HEK293 (cell line): ENCODE results near the gene DNASE2B.

Experiments
- CTCF ChIA-PET: fragments of 350-600 bp; formaldehyde crosslinking; extraction: SDS; loops from one replicate; lab custom pipeline; 2021; ENCODE audit warnings: antibody characterized with exemption; lab: Yijun Ruan, JAX
- POLR2A ChIA-PET: fragments of 300-600 bp; formaldehyde crosslinking; extraction: SDS; loops from one replicate; lab custom pipeline; 2020; ENCODE audit warnings: antibody characterized with exemption, inconsistent platforms; lab: Yijun Ruan, JAX
- H3K27ac ChIP-seq: fragments of 200-500 bp; sonication (Bioruptor generic); 2 replicates; pipeline ENCODE4 v1.5.1; 2014; ENCODE audit warnings: low read depth, low read length, control low read depth, inconsistent platforms; ENCODE audit errors: extremely low read depth
- H3K36me3 ChIP-seq, 2 experiments: fragments of 200-500 bp in 1 of 2; sonication (Bioruptor generic) in 1 of 2; 1 replicate in 1 of 2; 2 replicates in 1 of 2; pipeline ENCODE4 v1.5.1; 2014 to 2017; ENCODE audit warnings: inconsistent platforms in 2 of 2, low read length in 2 of 2; ENCODE audit not compliant: control insufficient read depth in 2 of 2, insufficient read depth in 1 of 2
- H3K4me1 ChIP-seq: fragments of 200-500 bp; sonication (Bioruptor generic); 2 replicates; pipeline ENCODE4 v1.5.1; 2014; ENCODE audit warnings: mild to moderate bottlenecking, low read length, inconsistent platforms; ENCODE audit not compliant: control insufficient read depth, insufficient read depth
- H3K4me3 ChIP-seq: 2 replicates; pipeline ENCODE4 v1.5.1; 2011; ENCODE audit warnings: low read depth, mild to moderate bottlenecking, control low read depth, low read length, moderate library complexity
- H3K9me3 ChIP-seq: fragments of 200-500 bp; sonication (Bioruptor generic); 2 replicates; pipeline ENCODE4 v1.5.1; 2014; ENCODE audit warnings: low read depth, low read length, inconsistent platforms; ENCODE audit not compliant: control insufficient read depth, insufficient read depth
- BCL11B ChIP-seq: fragments of 450-650 bp; formaldehyde crosslinking; IDR thresholded peaks from 2 replicates; pipeline ENCODE4 v1.5.1; 2016; ENCODE audit warnings: low read depth, missing biosample characterization, missing genetic modification characterization
- ELK4 ChIP-seq: IDR thresholded peaks from 2 replicates; pipeline ENCODE4 v1.6.1; 2011; ENCODE audit warnings: mild to moderate bottlenecking, low read depth, low read length, borderline replicate concordance
- KLF7 ChIP-seq: fragments of 450-650 bp; formaldehyde crosslinking; IDR thresholded peaks from 2 replicates; pipeline ENCODE4 v1.5.1; 2016; ENCODE audit warnings: missing biosample characterization, missing genetic modification characterization, borderline replicate concordance
- WT1 ChIP-seq: fragments of 450-650 bp; formaldehyde crosslinking; IDR thresholded peaks from 2 replicates; pipeline ENCODE4 v1.5.1; 2016; ENCODE audit warnings: missing biosample characterization, missing genetic modification characterization
- YY1 ChIP-seq: fragments of 450-650 bp; formaldehyde crosslinking; IDR thresholded peaks from 2 replicates; pipeline ENCODE4 v1.5.1; 2018; ENCODE audit warnings: missing biosample characterization, missing genetic modification characterization
- ZNF202 ChIP-seq: fragments of 450-650 bp; formaldehyde crosslinking; IDR thresholded peaks from 2 replicates; pipeline ENCODE4 v1.5.1; 2016; ENCODE audit warnings: missing biosample characterization, missing genetic modification characterization, borderline replicate concordance
- ZNF214 ChIP-seq: fragments of 450-650 bp; formaldehyde crosslinking; IDR thresholded peaks from 2 replicates; pipeline ENCODE4 v1.5.1; 2017; ENCODE audit warnings: missing biosample characterization, mild to moderate bottlenecking, missing genetic modification characterization, borderline replicate concordance
- ZNF26 ChIP-seq: fragments of 450-650 bp; formaldehyde crosslinking; IDR thresholded peaks from 2 replicates; pipeline ENCODE4 v1.5.1; 2016; ENCODE audit warnings: missing biosample characterization, missing genetic modification characterization
- ZNF292 ChIP-seq: fragments of 450-650 bp; formaldehyde crosslinking; IDR thresholded peaks from 2 replicates; pipeline ENCODE4 v1.5.1; 2016; ENCODE audit warnings: low read depth, missing biosample characterization, missing genetic modification characterization, borderline replicate concordance
- ZNF529 ChIP-seq: fragments of 450-650 bp; formaldehyde crosslinking; IDR thresholded peaks from 2 replicates; pipeline ENCODE4 v1.5.1; 2017; ENCODE audit warnings: missing genetic modification characterization, missing biosample characterization; ENCODE audit not compliant: insufficient replicate concordance
- ZNF530 ChIP-seq: fragments of 450-650 bp; formaldehyde crosslinking; IDR thresholded peaks from 2 replicates; pipeline ENCODE4 v1.5.1; 2016; ENCODE audit warnings: low read depth, missing biosample characterization, missing genetic modification characterization
- ZNF621 ChIP-seq: fragments of 450-650 bp; formaldehyde crosslinking; IDR thresholded peaks from 2 replicates; pipeline ENCODE4 v1.5.1; 2017; ENCODE audit warnings: missing biosample characterization, missing genetic modification characterization
- ZSCAN23 ChIP-seq: fragments of 450-650 bp; formaldehyde crosslinking; IDR thresholded peaks from 2 replicates; pipeline ENCODE4 v1.5.1; 2016; ENCODE audit warnings: missing biosample characterization, missing genetic modification characterization
- TF ChIP-seq, protein P1 (sequence below): fragments of 450-650 bp; formaldehyde crosslinking; IDR thresholded peaks from 2 replicates; pipeline ENCODE4 v1.5.1; 2017; ENCODE audit warnings: missing biosample characterization, missing genetic modification characterization
- TF ChIP-seq, protein P2 (sequence below): fragments of 450-650 bp; formaldehyde crosslinking; IDR thresholded peaks from 2 replicates; pipeline ENCODE4 v1.5.1; 2016; ENCODE audit warnings: missing biosample characterization, missing genetic modification characterization
- TF ChIP-seq, protein P3 (sequence below): fragments of 450-650 bp; formaldehyde crosslinking; IDR thresholded peaks from 2 replicates; pipeline ENCODE4 v1.5.1; 2016; ENCODE audit warnings: missing biosample characterization, missing genetic modification characterization, low read depth

The DNASE2B gene

GRCh38 chr1:84361796-84362195 is 36.5 kb upstream of the DNASE2B start:
- H3K27ac ChIP-seq = no peak overlapping the region
- H3K4me1 ChIP-seq = no peaks in the 10 kb centered on the region
- H3K4me3 ChIP-seq = no peak overlapping the region
- H3K36me3 ChIP-seq = no peaks in the 10 kb centered on the region
- TF ChIP-seq ZNF202 = no peak
- ChIA-PET CTCF (no interaction called here), POLR2A (no interaction called here)
- H3K9me3 ChIP-seq = no peaks in the 10 kb centered on the region

GRCh38 chr1:84363019-84363418 is 35.3 kb upstream of the DNASE2B start:
- CTCF ChIA-PET = no interaction called here
- Histone ChIP-seq H3K36me3 (no peaks in the 10 kb centered on the region), H3K4me1 (no peaks in the 10 kb centered on the region), H3K9me3 (no peaks in the 10 kb centered on the region), H3K4me3 (no peak overlapping the region), H3K27ac (no peak overlapping the region)
- TF ChIP-seq ZNF529 (tag by site-specific recombination) (no peak), ZNF621 (tag by site-specific recombination) (no peak), KLF7 (no peak), ZNF530 (tag by site-specific recombination) (no peak), WT1 (tag by site-specific recombination) (no peak), ZNF214 (tag by site-specific recombination) (no peak), ZNF292 (tag by site-specific recombination) (no peak), YY1 (no peak)
- TF ChIP-seq, protein P1, sequence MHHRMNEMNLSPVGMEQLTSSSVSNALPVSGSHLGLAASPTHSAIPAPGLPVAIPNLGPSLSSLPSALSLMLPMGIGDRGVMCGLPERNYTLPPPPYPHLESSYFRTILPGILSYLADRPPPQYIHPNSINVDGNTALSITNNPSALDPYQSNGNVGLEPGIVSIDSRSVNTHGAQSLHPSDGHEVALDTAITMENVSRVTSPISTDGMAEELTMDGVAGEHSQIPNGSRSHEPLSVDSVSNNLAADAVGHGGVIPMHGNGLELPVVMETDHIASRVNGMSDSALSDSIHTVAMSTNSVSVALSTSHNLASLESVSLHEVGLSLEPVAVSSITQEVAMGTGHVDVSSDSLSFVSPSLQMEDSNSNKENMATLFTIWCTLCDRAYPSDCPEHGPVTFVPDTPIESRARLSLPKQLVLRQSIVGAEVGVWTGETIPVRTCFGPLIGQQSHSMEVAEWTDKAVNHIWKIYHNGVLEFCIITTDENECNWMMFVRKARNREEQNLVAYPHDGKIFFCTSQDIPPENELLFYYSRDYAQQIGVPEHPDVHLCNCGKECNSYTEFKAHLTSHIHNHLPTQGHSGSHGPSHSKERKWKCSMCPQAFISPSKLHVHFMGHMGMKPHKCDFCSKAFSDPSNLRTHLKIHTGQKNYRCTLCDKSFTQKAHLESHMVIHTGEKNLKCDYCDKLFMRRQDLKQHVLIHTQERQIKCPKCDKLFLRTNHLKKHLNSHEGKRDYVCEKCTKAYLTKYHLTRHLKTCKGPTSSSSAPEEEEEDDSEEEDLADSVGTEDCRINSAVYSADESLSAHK (tag by site-specific recombination) = no peak
- POLR2A ChIA-PET = no interaction called here

DNA sequence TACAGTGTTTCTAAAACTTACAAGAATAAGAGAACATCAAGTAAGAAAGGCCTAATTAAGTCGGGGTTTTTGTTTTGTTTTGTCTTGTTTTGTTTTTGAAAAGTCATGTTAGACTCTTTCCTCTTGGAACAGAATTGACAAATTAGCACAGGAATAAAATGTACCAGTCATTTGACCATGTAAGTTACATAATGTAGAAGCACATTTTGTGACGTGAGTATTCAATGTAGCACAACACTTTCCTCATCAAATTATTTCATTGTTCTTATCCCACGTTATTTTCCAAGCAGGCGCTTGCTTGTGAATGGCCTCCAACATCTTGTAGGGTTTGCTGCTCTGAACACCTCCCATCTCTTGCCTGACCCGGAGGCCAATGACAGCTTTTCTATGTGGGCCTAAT is 34.7 kb upstream of the DNASE2B start:
- Histone ChIP-seq H3K36me3 (no peaks in the 10 kb centered on the region), H3K9me3 (no peaks in the 10 kb centered on the region), H3K4me3 (no peak overlapping the region), H3K27ac (no peak overlapping the region), H3K4me1 (no peaks in the 10 kb centered on the region)
- CTCF ChIA-PET = no interaction called here
- TF ChIP-seq, protein P2, sequence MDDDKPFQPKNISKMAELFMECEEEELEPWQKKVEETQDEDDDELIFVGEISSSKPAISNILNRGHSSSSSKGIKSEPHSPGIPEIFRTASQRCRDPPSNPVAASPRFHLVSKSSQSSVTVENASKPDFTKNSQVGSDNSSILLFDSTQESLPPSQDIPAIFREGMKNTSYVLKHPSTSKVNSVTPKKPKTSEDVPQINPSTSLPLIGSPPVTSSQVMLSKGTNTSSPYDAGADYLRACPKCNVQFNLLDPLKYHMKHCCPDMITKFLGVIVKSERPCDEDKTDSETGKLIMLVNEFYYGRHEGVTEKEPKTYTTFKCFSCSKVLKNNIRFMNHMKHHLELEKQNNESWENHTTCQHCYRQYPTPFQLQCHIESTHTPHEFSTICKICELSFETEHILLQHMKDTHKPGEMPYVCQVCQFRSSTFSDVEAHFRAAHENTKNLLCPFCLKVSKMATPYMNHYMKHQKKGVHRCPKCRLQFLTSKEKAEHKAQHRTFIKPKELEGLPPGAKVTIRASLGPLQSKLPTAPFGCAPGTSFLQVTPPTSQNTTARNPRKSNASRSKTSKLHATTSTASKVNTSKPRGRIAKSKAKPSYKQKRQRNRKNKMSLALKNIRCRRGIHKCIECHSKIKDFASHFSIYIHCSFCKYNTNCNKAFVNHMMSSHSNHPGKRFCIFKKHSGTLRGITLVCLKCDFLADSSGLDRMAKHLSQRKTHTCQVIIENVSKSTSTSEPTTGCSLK (tag by site-specific recombination) = no peak
- TF ChIP-seq ZSCAN23 (tag by site-specific recombination) = no peak
- no peak for TF ChIP-seq BCL11B (tag by site-specific recombination)
- no peak for TF ChIP-seq ZNF26
- TF ChIP-seq, protein P3, sequence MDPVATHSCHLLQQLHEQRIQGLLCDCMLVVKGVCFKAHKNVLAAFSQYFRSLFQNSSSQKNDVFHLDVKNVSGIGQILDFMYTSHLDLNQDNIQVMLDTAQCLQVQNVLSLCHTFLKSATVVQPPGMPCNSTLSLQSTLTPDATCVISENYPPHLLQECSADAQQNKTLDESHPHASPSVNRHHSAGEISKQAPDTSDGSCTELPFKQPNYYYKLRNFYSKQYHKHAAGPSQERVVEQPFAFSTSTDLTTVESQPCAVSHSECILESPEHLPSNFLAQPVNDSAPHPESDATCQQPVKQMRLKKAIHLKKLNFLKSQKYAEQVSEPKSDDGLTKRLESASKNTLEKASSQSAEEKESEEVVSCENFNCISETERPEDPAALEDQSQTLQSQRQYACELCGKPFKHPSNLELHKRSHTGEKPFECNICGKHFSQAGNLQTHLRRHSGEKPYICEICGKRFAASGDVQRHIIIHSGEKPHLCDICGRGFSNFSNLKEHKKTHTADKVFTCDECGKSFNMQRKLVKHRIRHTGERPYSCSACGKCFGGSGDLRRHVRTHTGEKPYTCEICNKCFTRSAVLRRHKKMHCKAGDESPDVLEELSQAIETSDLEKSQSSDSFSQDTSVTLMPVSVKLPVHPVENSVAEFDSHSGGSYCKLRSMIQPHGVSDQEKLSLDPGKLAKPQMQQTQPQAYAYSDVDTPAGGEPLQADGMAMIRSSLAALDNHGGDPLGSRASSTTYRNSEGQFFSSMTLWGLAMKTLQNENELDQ = no peak
- no peak for TF ChIP-seq ELK4
- POLR2A ChIA-PET = no interaction called here
